ENCODE data around the gene CHRNB2. TPM values are rescaled to one million over a fixed set of nuclear protein-coding genes. Genes with fewer than 3 reads are reported as not detected.

The CHRNB2 gene
- total RNA-seq, 1 experiment from 2014 or later = 1.8 TPM

GRCh38 chr1:154619181-154619948, 51.8 kb downstream of the CHRNB2 start:
- no CpG with 5 or more reads among the region's 5 CpGs for WGBS (ENCODE audit: extremely low coverage, insufficient read length, low lambda C conversion rate)
- no peaks in the 10 kb centered on the region for H3K27me3 Mint-ChIP-seq (ENCODE audit: low read depth)
- no peak overlapping the region for H3K18ac ChIP-seq (ENCODE audit: insufficient read length, low read depth, low read length)
- H3K9ac ChIP-seq (ENCODE audit: extremely low read depth, insufficient read length, low read length) = no peak overlapping the region
- no peaks in the 10 kb centered on the region for H3K9me3 ChIP-seq (ENCODE audit: control insufficient read depth, low read depth, low read length)
- H2BK120ac ChIP-seq (ENCODE audit: low read depth, low read length, poor library complexity, severe bottlenecking) = no peak overlapping the region
- no peak overlapping the region for H3T11ph ChIP-seq (ENCODE audit: low read length)
- H4K8ac ChIP-seq (replicated peaks; ENCODE audit: insufficient read length, low read depth, low read length) = no peak overlapping the region
- H3K27ac Mint-ChIP-seq = no peak overlapping the region
- H3K14ac ChIP-seq (ENCODE audit: insufficient read depth, low read length) = no peak overlapping the region
- peaks cover 8% of the 10 kb centered on the region; the same call in 1 of the 2 replicates for H3K4me1 ChIP-seq (ENCODE audit: insufficient read depth, low read length)
- no peak overlapping the region for H3K56ac ChIP-seq (ENCODE audit: insufficient read length, low read depth, low read length)
- no peak overlapping the region for H2AFZ ChIP-seq (ENCODE audit: low read length)
- no peak overlapping the region for H2BK12ac ChIP-seq (ENCODE audit: insufficient read length, low read depth, low read length)
- peaks cover 3% of the 10 kb centered on the region for H3K79me1 ChIP-seq (ENCODE audit: insufficient read depth, low read depth, low read length, poor library complexity, severe bottlenecking)
- no peak overlapping the region for H2BK5ac ChIP-seq (ENCODE audit: insufficient read length, low read length)
- no peak overlapping the region for H2AK5ac ChIP-seq (ENCODE audit: insufficient read length, low read length)
- H3K36me3 Mint-ChIP-seq (ENCODE audit: insufficient read depth in 1 of 3, low read depth in 3 of 3) = peaks cover 4 to 6% (median 6%) of the 10 kb centered on the region in 3 experiments; a peak in 4 of 7 replicates
- no peak for DNase-seq
- no peak overlapping the region for H3K27ac ChIP-seq (ENCODE audit: insufficient read length, low read depth, low read length)
- TF ChIP-seq CTCF (conservative IDR thresholded peaks at IDR 0.05) = no peak
- H3K4me3 Mint-ChIP-seq = no peak overlapping the region
- no peak overlapping the region for H4K91ac ChIP-seq (ENCODE audit: insufficient read length, low read depth, low read length)
- no peaks in the 10 kb centered on the region for H3K27me3 ChIP-seq (ENCODE audit: insufficient read depth, low read length)
- H3K79me2 ChIP-seq (ENCODE audit: insufficient read depth, low read length) = peaks cover 46% of the 10 kb centered on the region; the same call in 1 of the 2 replicates
- no peak overlapping the region for H2BK15ac ChIP-seq (ENCODE audit: low read depth, low read length)
- H3K23me2 ChIP-seq (ENCODE audit: insufficient read length, low read depth, low read length, poor library complexity, severe bottlenecking) = no peaks in the 10 kb centered on the region
- no peak overlapping the region for H3K4ac ChIP-seq (ENCODE audit: low read depth, low read length)
- H4K5ac ChIP-seq (ENCODE audit: insufficient read length, low read depth, low read length) = no peak overlapping the region
- no peaks in the 10 kb centered on the region for H4K20me1 ChIP-seq (ENCODE audit: control insufficient read depth, insufficient read depth, insufficient read length)
- no peak overlapping the region for H3K23ac ChIP-seq (ENCODE audit: insufficient read length, low read depth, low read length)
- no peak overlapping the region for H2BK20ac ChIP-seq (ENCODE audit: low read depth, low read length, poor library complexity, severe bottlenecking)
- H3K9me3 Mint-ChIP-seq = no peaks in the 10 kb centered on the region
- H3K4me1 Mint-ChIP-seq = peaks cover 30 to 34% of the 10 kb centered on the region in 2 experiments
- H3K4me2 ChIP-seq (ENCODE audit: insufficient read depth, insufficient read length, low read length) = no peak overlapping the region
